ENCODE data around the gene BANP.
"Not testable (repeated sequence)": the region's sequence is repeated elsewhere in the genome, so short reads cannot be mapped to it uniquely, and the experiment has no call there.

- not testable (repeated sequence) for TF ChIP-seq EZH2phosphoT487 (IDR thresholded peaks at IDR 0.05; ENCODE audit: insufficient read depth, low read depth); EZH2 (IDR thresholded peaks at IDR 0.05; ENCODE audit: insufficient read depth, poor library complexity, severe bottlenecking)
Observed at GRCh38 chr16:88106566-88106965, 155.3 kb downstream of the BANP start.

All from GM23248 (cell line).